Measurements from ENCODE around the gene SEMA4D.

The SEMA4D gene

DNA sequence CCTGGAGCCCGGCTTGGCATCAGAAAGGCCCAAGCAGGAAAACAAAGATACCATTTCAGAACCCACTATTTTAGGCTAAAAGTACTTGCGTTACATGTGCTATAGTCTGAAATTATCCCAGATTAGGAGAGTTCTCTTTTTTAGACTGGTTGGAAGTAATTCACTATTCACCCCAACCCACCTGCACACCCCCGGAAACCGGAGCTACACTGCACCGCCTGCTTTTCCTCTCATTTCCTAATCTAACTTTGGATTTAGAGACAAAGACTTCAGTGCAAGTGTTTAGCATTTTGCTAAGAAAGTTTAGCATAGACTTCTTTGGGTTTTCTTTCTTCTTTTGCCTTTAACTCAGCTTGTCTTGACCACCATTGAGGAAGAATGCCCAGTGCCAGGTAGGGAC is 100.4 kb downstream of the SEMA4D start:
- H3K27ac ChIP-seq = no peak overlapping the region
- CTCF ChIA-PET = interaction anchor here (0.7 kb wide), 1 partner anchor 495 kb away, joined by 6 read pairs; no protein-coding TSS in a partner anchor
- POLR2A ChIA-PET (ENCODE audit: low non-redundant PET) = no interaction called here
- TF ChIP-seq, protein P1, sequence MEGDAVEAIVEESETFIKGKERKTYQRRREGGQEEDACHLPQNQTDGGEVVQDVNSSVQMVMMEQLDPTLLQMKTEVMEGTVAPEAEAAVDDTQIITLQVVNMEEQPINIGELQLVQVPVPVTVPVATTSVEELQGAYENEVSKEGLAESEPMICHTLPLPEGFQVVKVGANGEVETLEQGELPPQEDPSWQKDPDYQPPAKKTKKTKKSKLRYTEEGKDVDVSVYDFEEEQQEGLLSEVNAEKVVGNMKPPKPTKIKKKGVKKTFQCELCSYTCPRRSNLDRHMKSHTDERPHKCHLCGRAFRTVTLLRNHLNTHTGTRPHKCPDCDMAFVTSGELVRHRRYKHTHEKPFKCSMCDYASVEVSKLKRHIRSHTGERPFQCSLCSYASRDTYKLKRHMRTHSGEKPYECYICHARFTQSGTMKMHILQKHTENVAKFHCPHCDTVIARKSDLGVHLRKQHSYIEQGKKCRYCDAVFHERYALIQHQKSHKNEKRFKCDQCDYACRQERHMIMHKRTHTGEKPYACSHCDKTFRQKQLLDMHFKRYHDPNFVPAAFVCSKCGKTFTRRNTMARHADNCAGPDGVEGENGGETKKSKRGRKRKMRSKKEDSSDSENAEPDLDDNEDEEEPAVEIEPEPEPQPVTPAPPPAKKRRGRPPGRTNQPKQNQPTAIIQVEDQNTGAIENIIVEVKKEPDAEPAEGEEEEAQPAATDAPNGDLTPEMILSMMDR (conservative IDR thresholded peaks at IDR 0.05; ENCODE audit: low read depth) = no peak
- DNase-seq (ENCODE audit: low spot score) = no peak

DNA sequence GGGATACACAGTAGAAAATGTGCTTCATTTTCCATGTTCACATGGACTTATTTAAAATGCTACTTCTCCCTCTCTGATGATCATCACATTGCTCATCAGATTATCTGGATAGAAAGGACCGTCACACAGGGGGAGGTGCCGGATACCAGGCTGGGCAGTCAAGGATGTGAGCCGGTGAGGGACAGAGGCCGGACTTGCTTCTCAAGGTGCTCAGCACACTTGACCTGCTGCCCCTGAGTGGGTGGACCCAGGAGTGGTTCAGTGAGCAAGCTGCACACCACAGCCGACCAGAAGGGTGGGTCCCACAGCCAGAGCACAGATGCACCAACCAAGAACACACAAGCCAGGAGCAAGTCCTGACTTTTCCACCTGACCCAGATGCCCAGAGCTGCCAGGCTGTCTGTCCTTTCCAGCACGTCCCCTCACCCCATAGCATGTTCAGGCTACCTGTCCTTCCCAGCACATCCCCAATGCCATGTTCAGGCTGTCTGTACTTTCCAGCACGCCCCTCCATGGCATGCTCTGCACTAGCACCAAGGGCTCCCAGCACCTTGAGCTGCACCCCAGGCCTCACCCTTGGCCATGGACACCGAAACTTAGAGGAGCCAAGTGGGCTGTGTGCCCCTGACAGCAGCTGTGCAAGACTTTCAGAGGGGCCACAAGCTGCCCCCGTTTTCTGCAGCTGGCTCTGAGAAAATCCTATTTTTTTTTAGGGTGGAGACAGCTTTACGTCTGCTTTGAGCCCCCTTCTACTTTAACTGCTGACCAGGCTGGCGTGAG is 101.8 kb downstream of the SEMA4D start:
- H3K27ac ChIP-seq = no peak overlapping the region
- DNase-seq (ENCODE audit: low spot score) = no peak
- ChIA-PET POLR2A (ENCODE audit: low non-redundant PET) (no interaction called here), CTCF (no interaction called here)
- TF ChIP-seq, protein P1 (conservative IDR thresholded peaks at IDR 0.05; ENCODE audit: low read depth) = no peak

- DNase-seq (ENCODE audit: low spot score) = no peak
- ChIA-PET CTCF (no interaction called here), POLR2A (ENCODE audit: low non-redundant PET) (no interaction called here)
- TF ChIP-seq, protein P1 (conservative IDR thresholded peaks at IDR 0.05; ENCODE audit: low read depth) = no peak
- no peak overlapping the region for H3K27ac ChIP-seq
Measured at GRCh38 chr9:89394412-89394811, 103.5 kb downstream of the SEMA4D start.

DNA sequence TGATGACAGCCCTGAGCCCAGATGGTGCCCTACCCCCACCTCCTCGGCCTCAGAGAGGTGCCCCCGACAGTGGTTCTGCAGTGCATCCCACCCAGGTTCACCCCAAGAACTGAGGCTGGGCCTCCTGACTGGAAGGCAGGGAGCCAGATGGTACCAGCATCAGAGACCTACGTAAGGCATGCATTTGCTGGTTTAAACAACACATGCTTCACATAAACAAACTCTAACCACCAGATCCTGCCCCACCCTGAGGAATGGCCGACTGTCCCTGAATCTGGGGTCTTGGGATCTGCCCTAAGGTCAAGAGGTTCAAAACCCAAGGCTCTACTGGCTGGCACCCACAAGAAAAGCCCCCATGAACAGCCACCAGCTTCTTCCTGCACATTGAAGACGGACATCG is 106.3 kb downstream of the SEMA4D start:
- CTCF ChIA-PET = no interaction called here
- POLR2A ChIA-PET (ENCODE audit: low non-redundant PET) = no interaction called here
- TF ChIP-seq, protein P1 (conservative IDR thresholded peaks at IDR 0.05; ENCODE audit: low read depth) = no peak
- H3K27ac ChIP-seq = no peak overlapping the region
- no peak for DNase-seq (ENCODE audit: low spot score)

DNA sequence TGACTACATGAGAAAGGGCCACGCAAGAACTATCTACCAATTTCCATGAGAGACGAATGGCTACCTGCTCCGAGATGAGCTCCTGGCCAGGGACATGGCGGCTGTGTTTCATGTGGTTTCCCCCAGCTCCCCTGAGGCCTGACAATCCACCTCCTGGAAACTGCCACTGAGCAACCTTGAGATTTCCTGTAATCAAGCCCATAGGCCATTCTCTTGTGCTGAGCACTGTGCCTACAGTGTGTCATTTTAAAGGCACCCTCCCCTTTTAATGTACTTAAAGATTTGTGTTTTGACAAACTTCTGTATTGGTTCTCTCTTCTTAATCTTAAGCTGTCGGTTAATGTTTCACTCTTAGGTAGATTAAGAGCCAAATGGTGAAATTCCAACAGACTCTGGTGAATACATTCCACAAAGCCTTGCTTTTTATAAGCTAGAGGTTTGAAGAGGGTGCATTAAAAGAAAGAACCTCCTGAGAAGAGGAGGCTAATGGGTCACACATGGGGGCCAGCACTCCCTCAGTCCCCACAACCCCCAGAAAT is 107.3 kb downstream of the SEMA4D start:
- POLR2A ChIA-PET (ENCODE audit: low non-redundant PET) = no interaction called here
- no peak overlapping the region for H3K27ac ChIP-seq
- TF ChIP-seq, protein P1 (conservative IDR thresholded peaks at IDR 0.05; ENCODE audit: low read depth) = no peak
- DNase-seq (ENCODE audit: low spot score) = no peak
- CTCF ChIA-PET = interaction anchor here (1.0 kb wide), 1 partner anchor 8 kb away, joined by 3 read pairs; no protein-coding TSS in a partner anchor

- TF ChIP-seq, protein P1 (conservative IDR thresholded peaks at IDR 0.05; ENCODE audit: low read depth) = no peak
- ChIA-PET CTCF (interaction anchor here (1.0 kb wide), 1 partner anchor 9 kb away, joined by 3 read pairs; no protein-coding TSS in a partner anchor), POLR2A (ENCODE audit: low non-redundant PET) (no interaction called here)
- DNase-seq (ENCODE audit: low spot score) = no peak
- H3K27ac ChIP-seq = peak overlapping the region; percentile 20; the same call in 1 of the 2 replicates
Measured at GRCh38 chr9:89390068-89390555, 107.8 kb downstream of the SEMA4D start.
